Measurements from ENCODE around the gene SOX18. TPM values are rescaled to one million over a fixed set of nuclear protein-coding genes. Genes with fewer than 3 reads are reported as not detected.

The SOX18 gene
- total and polyA plus RNA-seq, 2 experiments from 2014 or later, result 0.21 TPM; not detected in 1

DNA sequence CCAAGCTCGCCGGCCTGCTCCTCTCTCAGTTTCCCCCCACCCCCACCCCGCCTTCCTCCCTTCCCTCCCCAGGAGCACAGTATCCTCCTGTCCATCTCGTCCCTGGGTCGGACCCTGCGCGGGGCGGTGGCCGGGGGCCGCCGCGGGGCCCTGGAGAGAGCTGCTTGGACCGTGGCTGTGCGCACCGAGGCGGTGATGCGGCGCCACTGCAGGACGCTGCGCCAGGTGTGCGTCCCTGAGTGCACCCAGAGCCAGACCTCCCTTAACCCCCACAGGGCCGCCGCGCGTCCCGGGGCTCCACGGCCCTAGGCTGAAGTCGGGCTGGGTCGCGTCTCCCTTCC is 11.2 kb downstream of the SOX18 start:
- Mint-ChIP-seq H3K9me3 (no peaks in the 10 kb centered on the region), H3K4me3 (peak overlapping the region; percentile 65; the same call in 2 of the 3 replicates), H3K27ac (no peak overlapping the region), H3K4me1 (peaks cover 32% of the 10 kb centered on the region), H3K27me3 (ENCODE audit: insufficient read depth, low read depth, poor library complexity) (peaks cover 49% of the 10 kb centered on the region), H3K36me3 (ENCODE audit: low read depth) (peaks cover 6% of the 10 kb centered on the region)
- Histone ChIP-seq H3K4me1 (ENCODE audit: insufficient read depth) (peaks cover 39% of the 10 kb centered on the region), H4K20me1 (replicated peaks; ENCODE audit: insufficient read depth) (no peaks in the 10 kb centered on the region), H2AFZ (peak overlapping the region; percentile 89; the same call in 1 of the 2 replicates), H3K36me3 (ENCODE audit: insufficient read depth) (no peaks in the 10 kb centered on the region), H3K79me2 (replicated peaks; ENCODE audit: insufficient read depth) (no peaks in the 10 kb centered on the region), H3K27ac (ENCODE audit: low read depth) (no peak overlapping the region), H3K4me3 (peak overlapping the region; percentile 79), H3K4me2 (peak overlapping the region; percentile 91), H3K9me2 (ENCODE audit: insufficient read depth) (no peaks in the 10 kb centered on the region), H3K27me3 (ENCODE audit: insufficient read depth) (peaks cover 56% of the 10 kb centered on the region), H3F3A (replicated peaks; ENCODE audit: low read depth) (peaks cover 10% of the 10 kb centered on the region; the same call in 1 of the 2 replicates)
- DNase-seq (ENCODE audit: low spot score) (peak; percentile 40), ATAC-seq (peak; percentile 35)
- TF ChIP-seq, protein P1, sequence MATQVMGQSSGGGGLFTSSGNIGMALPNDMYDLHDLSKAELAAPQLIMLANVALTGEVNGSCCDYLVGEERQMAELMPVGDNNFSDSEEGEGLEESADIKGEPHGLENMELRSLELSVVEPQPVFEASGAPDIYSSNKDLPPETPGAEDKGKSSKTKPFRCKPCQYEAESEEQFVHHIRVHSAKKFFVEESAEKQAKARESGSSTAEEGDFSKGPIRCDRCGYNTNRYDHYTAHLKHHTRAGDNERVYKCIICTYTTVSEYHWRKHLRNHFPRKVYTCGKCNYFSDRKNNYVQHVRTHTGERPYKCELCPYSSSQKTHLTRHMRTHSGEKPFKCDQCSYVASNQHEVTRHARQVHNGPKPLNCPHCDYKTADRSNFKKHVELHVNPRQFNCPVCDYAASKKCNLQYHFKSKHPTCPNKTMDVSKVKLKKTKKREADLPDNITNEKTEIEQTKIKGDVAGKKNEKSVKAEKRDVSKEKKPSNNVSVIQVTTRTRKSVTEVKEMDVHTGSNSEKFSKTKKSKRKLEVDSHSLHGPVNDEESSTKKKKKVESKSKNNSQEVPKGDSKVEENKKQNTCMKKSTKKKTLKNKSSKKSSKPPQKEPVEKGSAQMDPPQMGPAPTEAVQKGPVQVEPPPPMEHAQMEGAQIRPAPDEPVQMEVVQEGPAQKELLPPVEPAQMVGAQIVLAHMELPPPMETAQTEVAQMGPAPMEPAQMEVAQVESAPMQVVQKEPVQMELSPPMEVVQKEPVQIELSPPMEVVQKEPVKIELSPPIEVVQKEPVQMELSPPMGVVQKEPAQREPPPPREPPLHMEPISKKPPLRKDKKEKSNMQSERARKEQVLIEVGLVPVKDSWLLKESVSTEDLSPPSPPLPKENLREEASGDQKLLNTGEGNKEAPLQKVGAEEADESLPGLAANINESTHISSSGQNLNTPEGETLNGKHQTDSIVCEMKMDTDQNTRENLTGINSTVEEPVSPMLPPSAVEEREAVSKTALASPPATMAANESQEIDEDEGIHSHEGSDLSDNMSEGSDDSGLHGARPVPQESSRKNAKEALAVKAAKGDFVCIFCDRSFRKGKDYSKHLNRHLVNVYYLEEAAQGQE (IDR thresholded peaks at IDR 0.05; ENCODE audit: unreplicated experiment), result no peak
- TF ChIP-seq JUNB (IDR thresholded peaks at IDR 0.05; ENCODE audit: unreplicated experiment), result no peak
- no peak for TF ChIP-seq CREB1 (CRISPR knock-in tag; IDR thresholded peaks at IDR 0.05; ENCODE audit: low read depth)
- TF ChIP-seq ETS1 (IDR thresholded peaks at IDR 0.05), result no peak
- TF ChIP-seq ZNF462 (CRISPR knock-in tag; IDR thresholded peaks at IDR 0.05), result no peak
- no peak for TF ChIP-seq EZH2phosphoT487 (IDR thresholded peaks at IDR 0.05; ENCODE audit: unreplicated experiment)
- TF ChIP-seq EZH2 (IDR thresholded peaks at IDR 0.05; ENCODE audit: low read depth, unreplicated experiment), result no peak
- no peak for TF ChIP-seq STAT1 (IDR thresholded peaks at IDR 0.05; ENCODE audit: unreplicated experiment)
- no peak for TF ChIP-seq POLR2AphosphoS5 (IDR thresholded peaks at IDR 0.05; ENCODE audit: low read depth)
- TF ChIP-seq NANOG (IDR thresholded peaks at IDR 0.05; ENCODE audit: borderline replicate concordance), result no peak
- TF ChIP-seq ZNF331 (CRISPR knock-in tag; IDR thresholded peaks at IDR 0.05; ENCODE audit: low read depth), result no peak
- no peak for TF ChIP-seq ZNF114 (CRISPR knock-in tag; IDR thresholded peaks at IDR 0.05)
- TF ChIP-seq CTCF (conservative IDR thresholded peaks at IDR 0.05; ENCODE audit: low read depth in 2 of 2), result no peak

Measured in GM23338 (cell line).